HG03159 (cell line): Measurements from ENCODE around the gene ATP5F1D.

ENCODE experiments used
- ATAC-seq: cut with Tn5 transposase; IDR thresholded peaks from one replicate; pipeline ENCODE4 v1.9.1; 2021; ENCODE audit warnings: mild to moderate bottlenecking, moderate library complexity; ENCODE audit not compliant: unreplicated experiment

ATP5F1D gene

DNA sequence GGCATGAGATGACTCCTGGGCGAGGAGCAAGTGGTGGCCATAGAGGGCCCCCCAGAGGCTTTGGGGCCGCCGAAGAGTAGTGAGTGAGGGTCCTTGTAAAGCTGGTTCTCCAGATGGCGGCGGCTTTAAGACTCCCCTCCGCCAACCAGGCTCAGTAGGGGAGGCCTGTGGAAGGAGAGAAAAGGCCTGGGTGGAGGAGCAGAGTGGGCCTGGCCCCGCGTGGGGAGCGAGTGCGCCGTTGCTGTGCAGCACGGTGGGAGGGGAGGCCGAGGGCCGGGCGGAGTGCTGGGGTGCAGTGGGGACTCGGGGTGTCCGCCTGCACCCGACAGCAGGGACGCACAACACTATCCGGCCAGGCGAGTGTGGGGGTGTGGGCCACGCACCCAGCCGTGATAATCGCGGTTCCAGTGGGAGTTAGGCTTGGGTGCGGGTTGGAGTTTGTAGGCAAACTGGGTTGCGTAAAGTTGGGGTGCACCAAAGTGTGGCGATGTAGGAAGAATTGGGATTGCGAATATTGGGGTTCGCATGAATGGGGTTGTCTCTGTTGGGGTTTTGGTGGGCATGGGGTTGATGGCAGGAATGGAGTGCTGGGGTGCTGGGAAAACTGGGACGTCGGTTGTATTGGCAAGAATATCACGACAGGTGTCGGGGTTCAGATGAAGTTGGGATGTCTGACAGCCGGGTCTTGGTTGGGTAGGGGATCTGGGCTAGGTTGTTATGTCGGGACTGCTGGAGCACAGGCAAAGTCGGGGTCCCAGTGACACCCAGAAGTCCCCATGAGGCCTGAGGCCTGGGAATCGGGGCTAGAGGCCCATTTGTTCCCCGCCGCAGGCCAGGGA lies 26.9 kb downstream of the ATP5F1D start:
- no peak for ATAC-seq

DNA sequence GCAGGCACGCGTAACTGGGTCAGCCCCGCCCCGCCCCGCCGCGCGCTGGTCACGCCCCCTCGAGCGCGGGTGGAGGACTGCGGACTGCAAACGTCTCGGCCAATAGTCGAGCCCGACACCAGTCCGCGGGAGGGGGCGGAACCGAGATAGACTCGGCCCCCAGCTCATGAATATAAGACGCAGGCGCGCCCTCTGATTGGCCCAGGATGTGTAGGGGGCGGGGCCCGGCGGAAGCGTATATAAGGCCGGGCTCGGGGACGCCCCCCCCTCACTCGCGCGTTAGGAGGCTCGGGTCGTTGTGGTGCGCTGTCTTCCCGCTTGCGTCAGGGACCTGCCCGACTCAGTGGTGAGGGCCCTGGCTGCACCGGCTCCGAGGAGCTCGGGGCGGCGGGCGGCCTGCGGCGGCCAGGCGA lies 27.5 kb downstream of the ATP5F1D start, which contains the start of gene CIRBP:
TSS of gene CIRBP (plus strand) at position 268 of the 413 bp plus-strand sequence. CDS start 1,602 bp downstream, outside the sequence.
- ATAC-seq: peak; percentile 53

DNA sequence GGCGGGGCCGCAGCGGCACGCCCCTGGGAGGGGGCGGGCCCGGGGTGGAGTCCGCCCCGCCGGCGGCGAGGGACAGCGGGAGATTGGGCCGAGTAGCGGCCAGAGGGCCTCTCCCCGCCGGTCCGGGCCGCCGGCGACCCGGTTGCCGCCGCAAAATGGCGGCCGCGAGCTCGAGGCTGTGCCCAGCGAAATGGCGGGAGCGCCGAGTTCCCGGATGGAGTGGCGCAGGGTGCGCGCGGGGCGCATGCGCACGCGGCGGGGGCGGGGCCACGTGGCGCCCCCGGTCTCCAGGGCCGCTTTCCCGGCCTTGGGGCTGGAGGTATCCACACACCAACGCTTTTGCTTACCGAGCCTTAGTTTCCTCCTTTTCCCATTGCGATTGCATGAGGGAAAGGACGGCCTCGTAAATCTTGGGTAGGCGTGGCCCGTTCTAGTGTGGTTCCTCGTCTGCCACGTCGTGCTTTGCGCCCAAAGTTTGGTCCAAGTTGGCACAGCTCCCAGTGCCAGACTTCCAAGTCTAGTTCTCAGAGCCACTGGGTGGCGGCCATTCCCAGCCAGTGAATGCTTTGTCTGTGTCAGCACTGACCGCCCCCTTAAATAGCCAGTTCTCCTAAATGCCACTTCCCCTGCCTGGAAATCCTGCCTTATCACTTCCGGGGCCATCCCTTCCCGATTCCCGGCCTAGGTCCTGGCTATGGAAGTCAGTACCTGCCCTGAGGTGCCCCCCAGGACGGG lies 28.1 kb downstream of the ATP5F1D start:
- peak; percentile 17 for ATAC-seq

DNA sequence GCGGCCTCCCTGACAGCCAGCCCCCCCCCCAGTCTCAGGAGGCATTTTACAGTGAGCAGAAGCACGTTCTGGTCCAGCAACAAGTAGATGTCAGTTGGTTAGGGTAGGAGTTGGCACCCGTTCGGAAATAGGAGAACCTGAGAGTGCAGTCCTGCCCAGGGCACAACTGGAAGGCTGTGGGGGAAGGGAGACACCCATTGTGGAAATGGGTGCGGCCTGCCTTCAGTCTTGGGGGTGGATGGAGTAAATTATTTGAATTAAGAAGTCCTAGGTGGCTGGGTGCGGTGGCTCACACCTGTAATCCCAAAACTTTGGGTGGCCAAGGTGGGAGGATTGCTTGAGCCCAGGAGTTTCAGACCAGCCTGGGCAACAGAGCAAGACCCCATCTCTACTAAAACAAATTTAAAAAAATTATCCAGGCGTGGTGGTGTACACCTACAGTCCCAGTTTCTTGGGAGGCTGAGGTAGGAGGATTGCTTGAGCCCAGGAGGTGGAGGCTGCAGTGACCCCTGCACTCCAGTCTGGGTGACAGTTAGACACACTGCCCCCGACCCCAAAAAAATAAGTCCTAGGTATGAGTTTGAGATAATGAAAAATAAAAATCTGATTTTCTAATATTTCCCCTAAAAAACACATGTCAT lies 28.8 kb downstream of the ATP5F1D start:
- ATAC-seq: no peak

DNA sequence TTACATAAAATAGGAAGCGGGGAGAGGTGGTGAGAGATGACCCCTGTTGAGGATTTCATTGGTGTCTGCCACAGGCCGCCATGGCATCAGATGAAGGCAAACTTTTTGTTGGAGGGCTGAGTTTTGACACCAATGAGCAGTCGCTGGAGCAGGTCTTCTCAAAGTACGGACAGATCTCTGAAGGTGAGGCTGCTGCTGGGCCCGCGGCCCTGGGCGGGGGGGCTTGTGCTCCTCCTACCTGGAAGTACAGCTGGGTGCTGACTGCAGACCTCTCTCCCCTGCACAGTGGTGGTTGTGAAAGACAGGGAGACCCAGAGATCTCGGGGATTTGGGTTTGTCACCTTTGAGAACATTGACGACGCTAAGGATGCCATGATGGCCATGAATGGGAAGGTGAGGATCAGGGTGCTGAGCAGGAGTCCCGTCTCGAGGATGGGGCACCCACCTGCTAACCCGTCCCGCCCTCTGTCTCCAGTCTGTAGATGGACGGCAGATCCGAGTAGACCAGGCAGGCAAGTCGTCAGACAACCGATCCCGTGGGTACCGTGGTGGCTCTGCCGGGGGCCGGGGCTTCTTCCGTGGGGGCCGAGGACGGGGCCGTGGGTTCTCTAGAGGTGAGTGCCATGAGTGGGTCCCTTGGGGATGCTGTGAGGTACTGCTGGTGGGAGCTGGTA lies 29.4 kb downstream of the ATP5F1D start:
- no peak for ATAC-seq

DNA sequence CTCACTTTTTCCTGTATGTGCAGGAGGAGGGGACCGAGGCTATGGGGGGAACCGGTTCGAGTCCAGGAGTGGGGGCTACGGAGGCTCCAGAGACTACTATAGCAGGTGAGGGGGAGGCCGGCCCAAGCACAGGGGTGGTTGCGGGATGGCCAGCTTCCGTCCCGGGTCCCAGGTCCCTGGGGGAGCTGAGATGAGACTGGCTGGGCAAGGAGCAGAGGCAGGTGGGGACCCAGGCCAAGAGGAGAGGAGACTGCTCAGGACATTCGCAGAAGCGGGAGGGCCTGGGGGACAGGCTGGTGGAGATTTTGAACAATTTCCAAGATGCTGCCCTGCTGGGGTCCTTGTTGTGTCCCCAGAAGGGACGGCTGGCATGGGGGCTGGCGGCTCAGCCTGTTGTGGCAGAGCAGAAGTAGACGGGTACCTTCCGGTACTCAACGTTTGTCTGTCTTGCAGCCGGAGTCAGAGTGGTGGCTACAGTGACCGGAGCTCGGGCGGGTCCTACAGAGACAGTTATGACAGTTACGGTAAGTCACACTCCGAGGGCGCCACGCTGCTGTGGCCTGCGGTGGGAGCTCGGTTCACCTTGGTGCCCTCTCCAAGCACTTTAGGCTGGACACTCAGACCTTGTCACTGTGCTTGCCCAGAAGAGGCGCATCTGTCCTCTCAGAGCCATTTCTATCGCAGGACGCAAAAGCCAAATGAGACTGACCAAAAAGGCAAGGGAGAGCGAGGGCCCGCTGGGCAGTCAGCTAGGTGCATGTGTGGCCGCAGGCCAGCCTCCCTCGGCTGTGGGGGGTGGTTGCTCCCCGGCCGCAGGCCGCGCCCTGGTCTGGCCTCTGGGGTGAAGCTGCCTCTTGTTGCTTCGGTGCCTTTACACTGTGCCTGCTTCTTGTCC lies 30.2 kb downstream of the ATP5F1D start:
- no peak for ATAC-seq

DNA sequence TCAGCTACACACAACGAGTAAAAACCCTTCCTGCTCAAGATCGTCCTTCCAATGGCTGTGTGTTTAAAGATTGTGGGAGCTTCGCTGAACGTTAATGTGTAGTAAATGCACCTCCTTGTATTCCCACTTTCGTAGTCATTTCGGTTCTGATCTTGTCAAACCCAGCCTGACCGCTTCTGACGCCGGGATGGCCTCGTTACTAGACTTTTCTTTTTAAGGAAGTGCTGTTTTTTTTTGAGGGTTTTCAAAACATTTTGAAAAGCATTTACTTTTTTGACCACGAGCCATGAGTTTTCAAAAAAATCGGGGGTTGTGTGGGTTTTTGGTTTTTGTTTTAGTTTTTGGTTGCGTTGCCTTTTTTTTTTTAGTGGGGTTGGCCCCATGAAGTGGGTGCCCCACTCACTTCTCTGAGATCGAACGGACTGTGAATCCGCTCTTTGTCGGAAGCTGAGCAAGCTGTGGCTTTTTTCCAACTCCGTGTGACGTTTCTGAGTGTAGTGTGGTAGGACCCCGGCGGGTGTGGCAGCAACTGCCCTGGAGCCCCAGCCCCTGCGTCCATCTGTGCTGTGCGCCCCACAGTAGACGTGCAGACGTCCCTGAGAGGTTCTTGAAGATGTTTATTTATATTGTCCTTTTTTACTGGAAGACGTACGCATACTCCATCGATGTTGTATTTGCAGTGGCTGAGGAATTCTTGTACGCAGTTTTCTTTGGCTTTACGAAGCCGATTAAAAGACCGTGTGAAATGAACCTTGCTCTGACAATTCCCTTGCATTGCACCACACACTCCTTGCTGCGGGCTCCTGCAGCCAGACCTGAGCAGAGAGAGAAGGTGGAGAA lies 31.1 kb downstream of the ATP5F1D start:
- no peak for ATAC-seq

DNA sequence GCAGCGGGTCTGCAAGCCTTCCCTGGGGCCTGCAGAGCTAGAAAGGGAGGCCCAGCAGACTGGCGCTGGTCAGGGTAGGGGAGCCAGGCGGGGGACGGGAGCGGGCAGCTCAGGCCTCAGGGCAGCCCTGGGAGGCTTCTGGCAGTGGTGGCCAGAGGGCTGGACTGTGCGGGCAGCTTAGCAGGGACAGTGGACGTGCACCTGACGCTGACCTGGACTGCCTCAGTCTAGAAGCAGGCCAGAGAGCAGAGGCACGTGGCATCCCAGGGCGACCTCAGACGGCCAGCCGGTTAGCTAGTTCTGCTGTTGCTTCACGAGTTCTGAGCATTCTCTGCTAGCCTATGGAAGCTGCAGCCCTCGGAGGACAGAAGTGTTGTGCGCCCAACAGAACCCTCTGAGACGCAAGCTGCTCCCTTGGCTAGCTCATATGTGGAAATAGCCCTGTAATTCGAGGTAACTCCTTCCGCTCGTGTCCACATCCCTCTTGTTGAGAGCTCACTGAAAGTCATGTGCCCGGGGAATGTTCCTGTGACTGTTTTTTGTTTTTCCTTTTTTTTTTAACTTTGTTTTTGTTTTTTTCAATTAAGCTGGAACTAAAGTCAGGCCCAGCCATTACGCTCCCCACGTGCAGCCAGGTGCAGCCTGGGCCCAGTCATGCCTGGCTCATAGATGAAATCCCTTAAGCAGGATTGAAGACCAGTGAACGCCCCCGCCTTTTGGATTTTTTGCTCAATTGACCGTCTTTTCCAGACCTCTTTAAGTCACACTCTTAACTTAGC lies 31.9 kb downstream of the ATP5F1D start:
- no peak for ATAC-seq

DNA sequence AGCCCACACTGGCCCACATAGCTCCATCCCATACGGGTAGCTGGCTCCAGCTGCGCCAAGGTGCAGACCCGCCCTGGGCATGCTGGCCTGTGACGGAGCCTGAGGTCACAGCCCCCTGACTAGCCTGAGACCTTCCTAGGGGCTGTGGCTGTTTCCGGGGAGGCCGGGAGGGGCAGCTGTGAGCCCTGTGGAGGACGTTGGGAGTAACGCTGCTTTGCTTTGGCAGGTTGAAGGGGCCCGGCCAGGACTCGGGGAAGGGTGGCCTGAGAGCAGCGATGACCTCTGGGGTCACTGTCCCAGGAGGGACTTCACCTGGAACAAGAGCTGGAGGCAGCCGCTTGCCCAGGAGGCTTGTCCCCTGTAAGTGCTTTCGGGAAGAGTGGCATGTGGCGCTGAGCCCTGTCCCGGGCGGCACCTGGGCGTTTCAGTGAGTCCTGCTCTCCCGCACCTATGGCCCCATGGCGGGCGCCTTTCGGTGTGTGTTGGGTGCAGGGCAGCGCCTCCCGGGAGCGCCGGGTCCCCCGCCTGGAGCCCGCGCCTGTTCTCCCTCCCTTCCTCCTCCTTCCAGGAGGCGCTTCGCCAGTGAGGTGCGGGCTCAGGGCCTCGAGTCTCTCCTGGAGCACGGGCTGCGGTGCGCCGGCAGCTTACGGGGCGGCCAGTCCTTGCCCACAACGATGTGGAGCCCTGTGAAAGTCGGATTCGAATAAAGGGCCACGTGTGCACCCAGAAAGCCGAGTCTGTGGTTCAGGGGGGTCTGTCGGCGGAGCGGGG lies 32.7 kb downstream of the ATP5F1D start:
- no peak for ATAC-seq

DNA sequence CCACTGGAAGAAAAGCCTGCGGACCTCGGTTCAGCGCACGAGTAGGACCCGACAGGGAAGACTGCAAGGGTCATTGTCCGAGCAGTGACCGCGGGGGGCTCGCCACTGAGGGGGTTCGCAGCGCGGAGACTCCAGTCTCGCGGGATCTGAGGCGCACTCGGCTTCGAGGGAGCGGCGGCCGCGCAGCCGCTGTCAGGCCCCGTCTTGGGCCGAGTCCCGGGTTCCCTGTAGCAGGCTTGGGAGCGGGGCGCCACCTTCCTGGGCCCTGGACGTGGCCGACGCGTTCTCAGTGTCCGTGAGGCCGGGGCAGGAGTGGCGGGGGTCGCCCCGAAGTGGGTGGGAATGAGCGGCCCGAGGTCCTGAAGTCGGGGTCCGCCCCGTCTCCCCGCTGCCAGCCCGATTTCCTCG lies 33.3 kb downstream of the ATP5F1D start:
- ATAC-seq: no peak

DNA sequence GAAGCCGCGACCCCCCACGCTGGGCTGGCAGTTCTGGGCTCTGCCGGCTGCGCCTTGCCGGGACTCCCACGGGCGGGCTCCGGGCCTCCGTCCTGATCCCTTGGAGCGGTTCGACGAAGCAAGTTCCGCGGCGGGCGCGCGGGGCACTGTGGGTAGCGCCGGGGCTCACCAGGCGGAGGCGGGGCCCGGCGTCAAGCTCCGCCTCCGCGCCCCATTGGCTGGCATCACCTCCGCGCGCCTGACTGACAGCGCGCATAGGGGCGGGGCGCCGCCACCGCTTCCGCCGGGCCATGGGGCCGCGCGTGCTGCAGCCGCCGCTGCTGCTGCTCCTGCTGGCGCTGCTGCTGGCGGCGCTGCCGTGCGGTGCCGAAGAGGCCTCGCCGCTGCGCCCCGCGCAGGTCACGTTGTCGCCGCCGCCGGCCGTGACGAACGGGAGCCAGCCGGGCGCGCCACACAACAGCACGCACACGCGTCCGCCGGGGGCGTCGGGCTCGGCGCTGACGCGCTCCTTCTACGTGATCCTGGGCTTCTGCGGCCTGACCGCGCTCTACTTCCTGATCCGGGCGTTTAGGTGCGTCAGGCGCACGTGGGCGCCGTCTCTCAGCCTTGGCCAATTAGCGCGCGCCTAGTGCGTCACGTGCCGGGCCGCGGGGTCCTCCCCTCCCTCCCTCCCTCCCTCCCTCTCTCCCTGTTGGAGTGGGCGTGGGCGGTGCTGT lies 33.9 kb downstream of the ATP5F1D start, which contains the start of gene FAM174C:
TSS of gene FAM174C (plus strand) at position 271 of the 716 bp plus-strand sequence. CDS start at position 291, 20 bp downstream.
- peak; percentile 65 for ATAC-seq

DNA sequence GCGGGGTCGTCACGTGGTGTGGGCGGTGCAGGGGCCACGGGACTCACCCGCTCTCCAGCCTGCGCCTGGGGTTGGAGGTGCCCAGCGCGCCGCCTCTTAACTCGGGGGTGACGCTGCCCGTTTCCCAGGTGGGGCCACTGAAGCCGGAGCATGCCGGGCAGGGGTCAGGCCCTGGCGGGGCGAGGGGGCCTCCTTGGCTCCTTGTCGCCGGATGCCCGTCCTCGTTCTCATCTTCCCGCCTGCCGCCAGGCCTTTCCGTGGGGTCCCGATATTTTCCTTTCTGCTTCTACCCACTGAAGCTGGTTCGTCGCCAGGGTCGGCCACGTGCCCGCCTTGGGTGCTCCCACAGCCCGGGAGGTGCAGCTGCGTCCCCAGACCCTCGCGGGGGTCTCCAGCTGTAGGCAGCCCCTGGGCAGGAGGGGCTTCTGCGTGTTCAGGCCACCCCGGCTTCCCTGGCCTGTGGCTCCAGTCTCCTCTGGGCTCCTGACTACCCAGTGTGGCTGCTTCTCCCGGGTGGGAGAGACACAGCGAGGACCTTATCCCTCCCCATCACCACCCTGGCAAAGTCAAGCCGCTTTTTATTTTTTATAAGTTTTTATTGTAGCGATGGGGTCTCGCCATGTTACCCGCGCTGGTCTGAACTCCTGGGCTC lies 34.6 kb downstream of the ATP5F1D start:
- ATAC-seq: no peak

DNA sequence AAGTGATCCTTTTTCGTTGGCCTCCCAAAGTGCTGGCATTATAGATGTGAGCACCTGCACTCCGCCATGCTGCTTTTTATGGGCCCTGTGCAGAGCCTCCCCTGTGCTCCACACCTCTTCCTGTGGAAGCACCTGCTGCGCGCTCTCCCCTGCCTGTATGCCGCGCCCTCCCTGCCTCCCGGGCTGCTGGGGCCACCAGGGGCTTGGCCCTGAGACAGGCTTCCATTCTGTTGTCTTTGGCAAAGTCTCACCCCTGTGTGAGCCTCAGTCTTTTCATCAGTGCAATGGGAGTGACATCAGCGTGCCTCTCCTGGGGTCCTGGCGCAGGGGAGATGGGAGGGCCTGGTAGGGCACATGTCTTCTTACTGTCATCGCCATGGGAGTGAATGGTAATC lies 35.1 kb downstream of the ATP5F1D start:
- no peak for ATAC-seq

DNA sequence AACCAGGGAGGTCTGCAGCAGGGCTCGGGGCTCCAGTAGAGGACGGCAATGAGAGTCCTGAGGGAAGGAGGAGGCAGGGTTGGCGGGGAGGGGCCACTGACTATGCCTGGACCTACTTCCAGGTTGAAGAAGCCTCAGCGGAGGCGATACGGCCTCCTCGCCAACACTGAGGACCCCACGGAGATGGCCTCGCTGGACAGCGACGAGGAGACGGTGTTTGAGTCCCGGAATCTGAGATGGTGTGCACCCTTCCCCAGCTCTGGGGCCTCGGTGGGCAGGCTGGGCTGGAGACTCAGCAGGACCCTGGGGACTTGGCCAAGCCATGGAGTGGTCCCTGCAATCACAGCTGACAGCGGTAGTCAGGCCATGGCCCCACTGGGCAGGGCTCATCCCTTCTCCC lies 35.5 kb downstream of the ATP5F1D start:
- no peak for ATAC-seq

DNA sequence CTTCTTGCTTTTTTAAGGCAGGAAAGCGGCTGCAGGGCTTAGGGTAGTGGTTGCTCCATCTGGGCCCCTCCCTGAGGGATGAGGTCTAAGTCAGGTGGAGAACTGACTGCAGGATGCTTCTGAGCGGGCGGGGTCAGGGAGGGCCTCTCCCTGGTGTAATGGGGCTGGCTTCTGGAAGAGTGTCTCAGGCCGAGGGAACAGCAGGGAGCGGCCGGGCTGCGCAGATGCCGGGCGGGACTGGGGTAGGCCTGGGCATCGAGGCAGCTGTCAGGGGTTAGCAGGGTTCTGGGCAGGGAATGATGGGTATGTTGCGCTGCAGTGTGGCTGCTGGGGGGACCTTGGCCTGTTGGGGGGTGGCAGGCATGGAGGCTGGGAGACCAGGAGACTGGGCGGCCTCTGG lies 36.5 kb downstream of the ATP5F1D start:
- no peak for ATAC-seq
